Fibroblast of skin of abdomen (primary cell): ENCODE measurements around the gene OR7A10.
"Not testable (repeated sequence)": the region's sequence is repeated elsewhere in the genome, so short reads cannot be mapped to it uniquely, and the experiment has no call there.

Experiments used
- DNase-seq: peaks from one replicate; pipeline ENCODE4 v3.0.0-alpha.2; 2013

OR7A10 gene

DNA sequence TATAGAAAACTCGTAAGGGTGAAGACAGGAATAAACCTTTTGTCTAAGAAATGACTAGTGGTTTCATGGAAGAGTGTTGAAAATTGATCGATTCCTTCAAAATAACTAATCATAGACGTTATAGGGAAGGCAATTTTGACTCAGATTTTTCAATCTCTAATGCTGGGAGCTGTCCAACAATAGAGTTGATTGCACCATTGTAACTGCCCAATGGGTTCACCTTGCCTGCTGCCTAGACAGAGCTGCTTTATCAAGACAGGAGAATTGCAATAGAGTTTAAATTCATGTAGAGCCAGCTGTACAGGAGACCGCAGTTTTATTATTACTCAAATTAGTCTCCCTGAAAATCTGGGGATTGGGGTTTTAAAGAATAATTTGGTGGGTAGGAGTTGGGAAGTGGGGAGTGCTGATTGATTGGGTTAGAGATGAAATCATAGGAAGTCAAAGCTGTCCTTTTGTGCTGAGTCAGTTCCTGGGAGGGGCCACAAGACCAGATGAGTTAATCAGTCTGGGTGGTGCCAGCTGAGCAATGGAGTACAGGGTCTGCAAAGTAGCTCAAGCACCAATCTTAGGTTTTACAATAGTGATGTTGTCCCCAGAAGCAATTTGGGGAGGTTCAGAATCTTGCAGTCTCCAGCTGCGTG is 53.5 kb downstream of the OR7A10 start:
- DNase-seq: no peak

- DNase-seq: not testable (repeated sequence)
Measured at GRCh38 chr19:14792250-14792649, 56.5 kb downstream of the OR7A10 start.
